Astrocyte (in vitro differentiated cells and primary cell): Measurements from ENCODE around the gene TUT4. TPM values are rescaled to one million over a fixed set of nuclear protein-coding genes. Genes with fewer than 3 reads are reported as not detected.

ENCODE experiments used
- DNase-seq: peaks from one replicate; pipeline ENCODE4 v3.0.0-alpha.2; 2010; ENCODE audit warnings: low read depth
- FAIRE-seq: peaks from 2 replicates; lab custom pipeline; 2011; peaks lifted over from hg19 to GRCh38; lab: Jason Lieb, UNC
- H2AFZ ChIP-seq: 2 replicates; pipeline ENCODE4 v1.6.0; 2012; ENCODE audit warnings: low read depth, low read length, inconsistent platforms
- H3K27ac ChIP-seq: 2 replicates; pipeline ENCODE4 v1.5.1; 2011; ENCODE audit warnings: low read depth, low read length, inconsistent platforms
- H3K27me3 ChIP-seq: 2 replicates; pipeline ENCODE4 v1.6.0; 2011; ENCODE audit warnings: low read length, inconsistent platforms; ENCODE audit not compliant: insufficient read depth
- H3K36me3 ChIP-seq: 2 replicates; pipeline ENCODE4 v1.5.1; 2011; ENCODE audit warnings: low read length, inconsistent platforms; ENCODE audit not compliant: insufficient read depth
- H3K4me1 ChIP-seq: 2 replicates; pipeline ENCODE4 v1.5.1; 2011; ENCODE audit warnings: low read length, inconsistent platforms; ENCODE audit not compliant: insufficient read depth
- H3K4me2 ChIP-seq: 2 replicates; pipeline ENCODE4 v1.6.0; 2012; ENCODE audit warnings: low read length, inconsistent platforms
- H3K4me3 ChIP-seq: 2 replicates; pipeline ENCODE4 v1.5.1; 2011; ENCODE audit warnings: low read depth, mild to moderate bottlenecking, low read length, inconsistent platforms; ENCODE audit not compliant: insufficient read depth
- H3K79me2 ChIP-seq: 2 replicates; pipeline ENCODE4 v1.6.0; 2012; ENCODE audit warnings: mild to moderate bottlenecking, low read length, inconsistent platforms; ENCODE audit not compliant: insufficient read depth
- H3K9ac ChIP-seq: 2 replicates; pipeline ENCODE4 v1.6.0; 2012; ENCODE audit warnings: mild to moderate bottlenecking, low read length, inconsistent platforms
- H3K9me3 ChIP-seq: 2 replicates; pipeline ENCODE4 v1.5.1; 2012; ENCODE audit warnings: low read depth, mild to moderate bottlenecking, low read length, inconsistent platforms; ENCODE audit not compliant: insufficient read depth
- H4K20me1 ChIP-seq: 2 replicates; pipeline ENCODE4 v1.6.0; 2012; ENCODE audit warnings: low read length, inconsistent platforms; ENCODE audit not compliant: insufficient read depth
- H3K27ac Mint-ChIP-seq: one replicate; pipeline ENCODE4 v1.8.0; 2021; ENCODE audit warnings: mild to moderate bottlenecking, mixed read lengths; ENCODE audit not compliant: unreplicated experiment
- H3K27me3 Mint-ChIP-seq: one replicate; pipeline ENCODE4 v1.8.0; 2021; ENCODE audit warnings: low read depth, mixed read lengths; ENCODE audit not compliant: unreplicated experiment
- H3K36me3 Mint-ChIP-seq: one replicate; pipeline ENCODE4 v1.8.0; 2021; ENCODE audit warnings: low read depth, mixed read lengths; ENCODE audit not compliant: unreplicated experiment
- H3K4me1 Mint-ChIP-seq: one replicate; pipeline ENCODE4 v1.8.0; 2021; ENCODE audit warnings: low read depth, mixed read lengths; ENCODE audit not compliant: unreplicated experiment
- H3K4me3 Mint-ChIP-seq: one replicate; pipeline ENCODE4 v1.8.0; 2021; ENCODE audit warnings: mild to moderate bottlenecking, moderate library complexity, mixed read lengths; ENCODE audit not compliant: unreplicated experiment
- H3K9me3 Mint-ChIP-seq: one replicate; pipeline ENCODE4 v1.8.0; 2021; ENCODE audit warnings: mild to moderate bottlenecking, mixed read lengths; ENCODE audit not compliant: unreplicated experiment
- CTCF ChIP-seq: IDR thresholded peaks from 2 replicates; pipeline ENCODE4 v1.5.1; 2011; ENCODE audit warnings: low read depth, mild to moderate bottlenecking, inconsistent platforms, low read length, moderate library complexity; ENCODE audit not compliant: insufficient read depth
- EZH2 ChIP-seq: IDR thresholded peaks from 2 replicates; pipeline ENCODE4 v1.6.1; 2012; ENCODE audit warnings: mild to moderate bottlenecking, low read length, inconsistent platforms; ENCODE audit not compliant: insufficient read depth
- total RNA-seq: library from RNA; stranded (reverse); gene quantifications from 2 replicates; pipeline ENCODE4 v1.2.1, GENCODE V29; 2021

TUT4 gene
- total RNA-seq, 1 donor from 2014 or later, result 47.0 TPM

GRCh38 chr1:52444463-52444862, 108.4 kb downstream of the TUT4 start:
- Histone ChIP-seq H3K27me3 (no peaks in the 10 kb centered on the region), H3K4me1 (no peaks in the 10 kb centered on the region), H3K27ac (no peak overlapping the region), H3K9ac (no peak overlapping the region), H2AFZ (no peak overlapping the region), H3K4me3 (no peak overlapping the region), H3K4me2 (no peak overlapping the region), H3K36me3 (peaks cover 15% of the 10 kb centered on the region), H3K79me2 (no peaks in the 10 kb centered on the region), H4K20me1 (no peaks in the 10 kb centered on the region), H3K9me3 (no peaks in the 10 kb centered on the region)
- no peak for FAIRE-seq
- no peak overlapping the region for H3K27ac Mint-ChIP-seq
- H3K4me1 Mint-ChIP-seq, result peaks cover 4% of the 10 kb centered on the region
- no peaks in the 10 kb centered on the region for H3K9me3 Mint-ChIP-seq
- no peaks in the 10 kb centered on the region for H3K27me3 Mint-ChIP-seq
- TF ChIP-seq CTCF (no peak), EZH2 (no peak)
- no peak for DNase-seq
- peaks cover 2% of the 10 kb centered on the region for H3K36me3 Mint-ChIP-seq
- no peak overlapping the region for H3K4me3 Mint-ChIP-seq

DNA sequence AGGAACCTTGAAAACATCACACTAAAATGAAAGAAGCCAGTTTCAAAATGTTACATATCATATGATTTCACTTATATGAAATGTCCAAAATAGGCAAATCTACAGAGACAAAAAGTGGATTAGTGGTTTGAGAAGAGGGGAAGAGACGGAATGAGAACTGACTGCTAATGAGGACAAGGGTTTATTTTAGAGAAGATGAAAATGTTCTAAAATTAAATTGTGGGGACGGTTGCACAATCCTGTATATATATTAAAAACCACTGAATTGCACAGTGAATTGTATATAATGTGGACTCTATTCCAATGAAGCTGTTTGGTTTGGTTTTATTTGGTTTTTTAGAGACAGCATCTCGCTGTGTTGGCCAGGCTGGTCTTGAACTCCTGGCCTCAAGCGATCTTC, 112.9 kb downstream of the TUT4 start:
- no peak overlapping the region for H3K4me3 ChIP-seq
- no peak overlapping the region for H2AFZ ChIP-seq
- Mint-ChIP-seq H3K9me3 (no peaks in the 10 kb centered on the region), H3K4me3 (no peak overlapping the region), H3K27ac (no peak overlapping the region), H3K27me3 (no peaks in the 10 kb centered on the region), H3K4me1 (no peaks in the 10 kb centered on the region), H3K36me3 (no peaks in the 10 kb centered on the region)
- H3K27me3 ChIP-seq, result no peaks in the 10 kb centered on the region
- H3K36me3 ChIP-seq, result peaks cover 20% of the 10 kb centered on the region
- no peaks in the 10 kb centered on the region for H3K4me1 ChIP-seq
- DNase-seq (no peak), FAIRE-seq (no peak)
- H4K20me1 ChIP-seq, result no peaks in the 10 kb centered on the region
- no peaks in the 10 kb centered on the region for H3K79me2 ChIP-seq
- TF ChIP-seq CTCF (no peak), EZH2 (no peak)
- no peak overlapping the region for H3K4me2 ChIP-seq
- no peak overlapping the region for H3K9ac ChIP-seq
- H3K27ac ChIP-seq, result no peak overlapping the region
- H3K9me3 ChIP-seq, result no peaks in the 10 kb centered on the region

DNA sequence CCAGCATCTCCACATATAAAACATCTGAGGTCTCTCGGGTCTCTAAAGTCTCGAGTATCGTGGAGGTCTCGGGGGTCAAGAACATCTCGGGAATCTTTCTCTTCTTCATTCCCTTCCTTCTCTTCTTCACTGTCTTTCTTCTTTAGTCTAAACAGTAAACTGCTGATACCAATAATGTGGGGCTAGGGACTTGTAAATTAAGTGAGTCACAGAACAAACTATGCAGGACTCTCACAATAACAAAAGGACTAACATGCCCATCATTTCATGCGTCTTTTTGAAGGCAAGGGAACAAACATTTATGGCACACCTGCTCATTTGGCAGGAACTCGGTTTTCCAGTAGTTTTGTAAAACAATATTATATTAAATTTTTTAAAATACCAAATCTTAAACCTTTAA, 116.1 kb downstream of the TUT4 start:
- no peak overlapping the region for H3K27ac Mint-ChIP-seq
- TF ChIP-seq EZH2 (no peak), CTCF (no peak)

More for the DNA sequence above, 116.1 kb downstream of the TUT4 start:
- Mint-ChIP-seq H3K4me1 (no peaks in the 10 kb centered on the region), H3K4me3 (no peak overlapping the region), H3K9me3 (no peaks in the 10 kb centered on the region), H3K36me3 (no peaks in the 10 kb centered on the region), H3K27me3 (no peaks in the 10 kb centered on the region)
- H4K20me1 ChIP-seq, result no peaks in the 10 kb centered on the region
- no peaks in the 10 kb centered on the region for H3K27me3 ChIP-seq
- no peak overlapping the region for H3K4me3 ChIP-seq
- no peaks in the 10 kb centered on the region for H3K4me1 ChIP-seq
- peaks cover 25% of the 10 kb centered on the region for H3K36me3 ChIP-seq
- H3K79me2 ChIP-seq, result no peaks in the 10 kb centered on the region
- no peak overlapping the region for H3K27ac ChIP-seq
- FAIRE-seq (no peak), DNase-seq (no peak)
- H3K9me3 ChIP-seq, result no peaks in the 10 kb centered on the region
- no peak overlapping the region for H3K9ac ChIP-seq
- H2AFZ ChIP-seq, result no peak overlapping the region
- H3K4me2 ChIP-seq, result no peak overlapping the region
